IPS DF 6.9 (cell line): ENCODE data around the gene UBE2S.

Source experiments
- DNase-seq: peaks from one replicate; pipeline ENCODE4 v3.0.0-alpha.2; 2013; ENCODE audit warnings: low read depth, low spot score
- H3K27ac ChIP-seq: one replicate; pipeline ENCODE4 v1.5.1; 2013; ENCODE audit warnings: low read length, control low read depth
- H3K27me3 ChIP-seq: 2 replicates; pipeline ENCODE4 v1.6.1; 2013; ENCODE audit warnings: mild to moderate bottlenecking, low read length; ENCODE audit not compliant: control insufficient read depth, insufficient read depth
- H3K36me3 ChIP-seq: 2 replicates; pipeline ENCODE4 v1.6.1; 2013; ENCODE audit warnings: low read length; ENCODE audit not compliant: control insufficient read depth, insufficient read depth
- H3K4me1 ChIP-seq: 2 replicates; pipeline ENCODE4 v1.6.1; 2013; ENCODE audit warnings: low read length; ENCODE audit not compliant: control insufficient read depth, insufficient read depth
- H3K4me3 ChIP-seq: 2 replicates; pipeline ENCODE4 v1.5.1; 2013; ENCODE audit warnings: mild to moderate bottlenecking, low read length
- H3K9me3 ChIP-seq: 2 replicates; pipeline ENCODE4 v1.6.1; 2013; ENCODE audit warnings: low read length, inconsistent platforms; ENCODE audit not compliant: control insufficient read depth, insufficient read depth
- WGBS: extraction: QIAGEN DNeasy Blood & Tissue Kit; methylation state at CpG from one replicate; pipeline ENCODE4 v1.1.7; 2013; ENCODE audit warnings: mixed read lengths, missing lambda C conversion rate; ENCODE audit not compliant: insufficient read length, insufficient coverage; 5-methylcytosine and 5-hydroxymethylcytosine counted together

Gene UBE2S

DNA sequence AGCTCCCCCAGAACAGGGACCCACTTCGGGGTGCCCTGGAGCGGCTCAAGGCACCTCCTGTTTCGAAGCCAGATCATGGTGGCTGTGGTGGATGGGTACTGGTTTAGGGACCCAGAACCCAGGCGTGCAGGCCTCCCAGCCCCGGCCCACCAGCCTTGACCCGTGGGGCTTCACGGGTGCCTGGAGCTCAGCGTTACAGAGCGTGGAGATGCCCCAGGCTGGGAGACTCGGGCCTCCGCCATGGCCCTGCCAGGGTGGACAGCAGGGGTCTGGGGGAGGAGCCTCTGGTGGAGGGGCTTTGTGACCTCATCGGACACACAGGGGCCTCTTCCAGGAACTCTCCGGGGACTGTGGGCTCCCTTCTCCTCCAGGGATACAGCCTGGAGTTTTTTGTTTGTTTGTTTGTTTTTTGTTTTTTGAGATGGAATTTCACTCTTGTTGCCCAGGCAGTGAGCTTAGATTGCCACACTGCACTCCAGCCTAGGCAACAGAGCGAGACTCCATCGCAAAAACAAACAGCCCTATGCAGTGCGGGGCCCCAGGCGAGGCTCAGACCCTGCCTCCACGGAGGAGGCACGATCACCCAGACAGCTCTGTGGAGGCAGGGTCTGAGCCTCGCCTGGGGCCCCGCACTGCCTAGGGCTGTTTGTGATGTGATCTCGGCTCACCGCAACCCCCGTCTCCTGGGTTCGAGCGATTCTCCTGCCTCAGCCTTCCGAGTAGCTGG lies 44.4 kb downstream of the UBE2S start, which contains the start of gene GARIN5B:
Gene GARIN5B (minus strand): TSS at position 271 of the 727 bp plus-strand sequence. CDS start 194 bp downstream, at position 77.
- no CpG with 5 or more reads among the region's 27 CpGs for WGBS
- Histone ChIP-seq H3K27ac (no peak within 1 kb of the TSS), H3K4me1 (peaks cover 4% of the 10 kb centered on the region; the same call in 1 of the 2 replicates), H3K36me3 (no peaks in the 10 kb centered on the region), H3K27me3 (0 out of 2 replicates have a peak, but pooled peaks cover 2% of the 10 kb centered on the region), H3K9me3 (no peaks in the 10 kb centered on the region), H3K4me3 (no peak within 1 kb of the TSS)
- no peak for DNase-seq

DNA sequence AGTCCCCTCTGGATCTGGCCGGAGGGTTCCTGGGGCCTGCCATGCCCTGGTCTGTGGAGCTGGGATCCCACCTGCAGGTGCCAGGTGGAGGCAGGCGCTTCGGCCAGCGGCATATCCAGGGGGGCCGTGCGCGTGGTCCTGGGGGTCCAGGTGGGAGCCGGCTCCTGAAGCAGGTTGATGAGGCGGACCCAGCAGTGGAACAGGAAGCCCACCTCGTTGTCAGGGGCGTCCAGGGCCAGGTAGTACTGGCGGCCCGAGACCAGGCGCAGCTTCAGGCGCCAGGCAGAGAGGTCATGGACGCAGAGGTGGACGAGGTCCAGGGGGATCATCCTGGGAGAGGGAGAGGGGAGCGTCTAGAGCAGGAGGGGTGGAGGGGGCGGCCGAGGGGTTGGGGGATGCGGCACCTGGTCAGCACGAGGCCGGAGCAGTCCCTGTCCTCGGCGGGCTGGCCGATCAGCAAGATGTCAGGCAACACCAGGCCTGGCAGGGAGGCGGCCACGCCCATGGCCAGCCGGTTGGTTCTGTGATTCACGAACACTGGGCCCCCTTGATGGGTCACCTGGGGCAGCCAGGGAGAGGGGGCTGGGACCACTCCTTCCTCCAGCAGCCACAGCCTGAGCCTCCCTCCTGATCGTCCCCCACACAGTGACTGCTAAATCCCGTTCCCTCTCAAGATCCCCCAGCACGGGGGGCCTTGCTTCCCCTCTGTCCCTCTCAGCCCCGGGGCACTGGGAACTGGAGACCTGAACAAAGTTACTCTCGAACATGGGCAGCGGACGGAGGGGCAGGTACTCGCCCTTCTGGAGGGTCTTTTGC lies 45.2 kb downstream of the UBE2S start:
- Histone ChIP-seq H3K27me3 (no peaks in the 10 kb centered on the region), H3K9me3 (no peaks in the 10 kb centered on the region), H3K36me3 (no peaks in the 10 kb centered on the region), H3K4me1 (peaks cover 4% of the 10 kb centered on the region; the same call in 1 of the 2 replicates), H3K27ac (no peak overlapping the region), H3K4me3 (no peak overlapping the region)
- DNase-seq = no peak
- WGBS = no CpG with 5 or more reads among the region's 38 CpGs

DNA sequence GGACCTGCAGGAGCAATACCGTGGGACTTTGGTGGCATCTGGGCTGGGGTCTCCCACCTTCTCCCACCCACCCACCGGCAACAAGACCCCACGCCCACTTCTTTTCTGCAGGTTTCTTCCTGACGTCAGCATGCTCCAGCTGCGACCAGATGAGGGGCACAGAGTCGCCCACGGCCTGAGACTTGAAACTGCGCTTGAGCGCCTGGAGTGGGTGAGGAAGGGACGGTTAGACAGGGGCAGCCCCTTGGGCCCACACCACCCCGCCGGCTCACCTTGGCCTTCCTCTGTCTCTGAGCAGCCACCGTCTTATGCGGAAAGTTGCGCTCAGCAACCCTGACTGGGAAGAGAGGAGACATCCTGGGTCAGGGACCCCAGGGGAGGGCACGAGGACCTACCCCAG lies 46.7 kb downstream of the UBE2S start:
- no peaks in the 10 kb centered on the region for H3K36me3 ChIP-seq
- H3K9me3 ChIP-seq = no peaks in the 10 kb centered on the region
- H3K27me3 ChIP-seq = no peaks in the 10 kb centered on the region
- 0 out of 2 replicates have a peak, but pooled peaks cover 2% of the 10 kb centered on the region for H3K4me1 ChIP-seq
- H3K27ac ChIP-seq = no peak overlapping the region
- no CpG with 5 or more reads among the region's 16 CpGs for WGBS
- no peak overlapping the region for H3K4me3 ChIP-seq
- no peak for DNase-seq

DNA sequence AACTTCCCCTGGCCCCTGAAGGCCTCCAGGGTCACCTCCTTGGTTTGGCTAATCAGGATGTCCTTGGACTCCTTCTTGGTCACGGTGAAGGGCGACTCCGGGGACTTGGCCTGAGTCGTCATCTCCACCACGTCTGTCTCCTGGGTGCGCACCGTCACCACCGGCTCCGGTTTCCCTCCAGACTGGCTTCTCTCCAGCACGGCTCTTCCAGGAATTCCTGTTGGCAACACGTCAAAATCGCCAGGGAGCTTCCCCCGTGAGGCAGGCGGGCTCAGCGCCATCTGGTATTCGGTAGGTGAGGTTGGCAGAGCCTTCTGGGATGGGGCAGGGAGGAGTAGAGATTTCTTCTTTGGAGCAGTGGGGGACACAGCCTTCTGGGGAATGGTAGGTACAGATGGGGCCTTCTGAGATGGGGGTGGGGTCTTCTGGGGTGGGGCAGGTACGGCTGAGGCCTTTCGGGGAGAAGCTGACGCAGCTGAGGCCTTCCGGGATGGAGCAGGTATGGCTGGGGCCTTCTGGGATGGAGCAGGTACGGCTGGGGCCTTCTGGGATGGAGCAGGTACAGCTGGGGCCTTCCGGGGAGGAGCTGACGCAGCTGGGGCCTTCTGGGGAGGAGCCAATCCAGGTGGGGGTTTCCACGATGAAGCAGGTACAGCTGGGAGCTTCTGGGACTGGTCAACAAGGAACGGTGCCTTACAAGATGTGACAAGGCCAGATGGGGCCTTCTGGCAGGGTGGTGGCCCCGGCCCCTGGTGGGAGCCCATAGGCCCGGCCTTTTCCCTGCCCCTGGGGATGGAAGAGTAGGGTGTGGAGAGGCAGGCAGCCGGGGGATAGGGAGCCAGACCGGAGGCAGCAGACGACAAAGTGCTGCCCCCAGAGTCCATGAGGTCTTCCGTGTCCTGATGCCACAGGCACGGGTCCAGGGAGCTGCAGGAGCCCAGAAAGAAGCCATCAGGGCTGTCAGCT lies 48.4 kb downstream of the UBE2S start:
- no peak for DNase-seq
- H3K27ac ChIP-seq = no peak overlapping the region
- H3K4me1 ChIP-seq = 0 out of 2 replicates have a peak, but pooled peaks cover 2% of the 10 kb centered on the region
- H3K4me3 ChIP-seq = no peak overlapping the region
- peaks cover 2% of the 10 kb centered on the region; the same call in 1 of the 2 replicates for H3K27me3 ChIP-seq
- WGBS = no CpG with 5 or more reads among the region's 32 CpGs
- H3K36me3 ChIP-seq = no peaks in the 10 kb centered on the region
- H3K9me3 ChIP-seq = no peaks in the 10 kb centered on the region

DNA sequence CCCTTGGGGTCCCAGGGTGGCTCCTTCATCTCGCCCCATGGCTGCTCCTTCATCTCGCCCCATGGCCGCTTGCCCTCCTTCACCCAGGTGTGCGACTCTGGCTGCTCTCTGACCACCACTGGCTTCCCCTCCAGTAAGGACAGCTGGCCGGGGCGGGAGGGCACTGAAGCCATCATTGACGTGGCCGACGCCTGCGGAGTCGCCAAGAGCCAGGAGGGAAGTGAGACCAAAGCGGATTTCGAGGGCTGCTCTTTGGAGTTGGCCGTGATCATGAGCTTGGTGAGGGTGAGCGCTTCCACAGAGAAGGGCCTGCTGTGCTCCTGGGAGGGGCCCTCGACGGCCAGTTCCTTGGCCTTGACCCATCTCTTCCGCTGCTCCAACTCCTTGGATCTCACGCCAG lies 49.1 kb downstream of the UBE2S start:
- Histone ChIP-seq H3K27me3 (peaks cover 2% of the 10 kb centered on the region; the same call in 1 of the 2 replicates), H3K4me1 (0 out of 2 replicates have a peak, but pooled peaks cover 2% of the 10 kb centered on the region), H3K36me3 (no peaks in the 10 kb centered on the region), H3K4me3 (no peak overlapping the region), H3K27ac (no peak overlapping the region), H3K9me3 (no peaks in the 10 kb centered on the region)
- no CpG with 5 or more reads among the region's 19 CpGs for WGBS
- no peak for DNase-seq

DNA sequence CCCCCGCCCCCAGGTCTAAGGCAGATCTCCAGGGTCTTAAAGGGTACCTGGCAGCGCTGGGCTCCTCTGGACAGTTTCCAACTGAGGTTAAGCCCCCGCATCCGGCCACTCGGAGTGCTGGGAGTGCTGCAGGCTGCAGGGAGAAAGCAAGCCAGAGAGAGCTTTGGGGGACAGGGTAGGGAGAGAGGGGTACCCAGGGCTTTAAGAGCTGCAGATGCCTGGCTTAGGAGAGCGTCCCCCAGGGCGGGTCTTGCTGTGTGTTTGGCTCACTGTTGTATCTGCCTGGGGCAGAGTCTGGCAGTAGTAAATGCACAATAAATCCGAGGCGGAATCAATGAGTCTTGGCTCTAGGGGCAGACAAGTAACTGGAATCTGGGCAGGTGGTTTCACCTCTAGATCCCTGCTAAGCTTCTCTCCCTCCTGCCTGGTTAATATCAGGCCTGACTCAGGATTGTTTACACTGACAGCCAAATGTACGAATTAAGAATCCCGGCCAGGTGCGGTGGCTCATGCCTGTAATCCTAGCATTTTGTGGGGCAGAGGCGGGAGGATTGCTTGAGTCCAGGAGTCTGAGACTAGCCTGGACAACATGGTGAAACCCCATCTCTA lies 52.3 kb downstream of the UBE2S start:
- peaks cover 7% of the 10 kb centered on the region; the same call in 1 of the 2 replicates for H3K27me3 ChIP-seq
- no CpG with 5 or more reads among the region's 13 CpGs for WGBS
- H3K27ac ChIP-seq = no peak overlapping the region
- H3K9me3 ChIP-seq = no peaks in the 10 kb centered on the region
- peaks cover 3% of the 10 kb centered on the region for H3K4me1 ChIP-seq
- H3K36me3 ChIP-seq = no peaks in the 10 kb centered on the region
- no peak overlapping the region for H3K4me3 ChIP-seq
- no peak for DNase-seq

DNA sequence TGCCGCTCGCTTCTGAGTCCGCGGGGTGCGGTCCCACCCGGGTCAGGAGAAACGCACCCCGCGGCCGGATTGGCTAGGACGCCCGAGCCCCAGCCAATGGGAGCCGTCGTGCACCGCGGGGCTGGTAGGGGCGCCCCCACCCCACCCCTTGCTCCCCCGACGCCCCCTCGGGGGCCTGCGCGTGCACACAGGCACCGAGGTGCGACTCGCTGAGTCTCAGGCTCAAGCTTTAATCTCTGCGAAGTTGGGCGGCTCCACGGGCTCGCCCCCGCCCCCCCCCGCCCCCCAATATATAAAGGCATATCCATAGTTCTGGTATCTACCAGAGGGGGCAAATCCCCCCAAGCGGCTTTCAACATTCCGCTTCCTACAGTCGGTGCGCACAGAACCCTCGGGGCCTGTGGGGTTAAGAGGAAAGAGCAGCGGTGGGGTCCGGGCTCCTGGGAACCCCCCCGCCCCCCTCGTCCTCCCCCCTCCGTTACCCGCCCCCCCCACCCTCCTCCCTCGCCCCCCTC lies 52.8 kb downstream of the UBE2S start, which contains the start of gene COX6B2:
Gene COX6B2 (minus strand): TSS at position 22 of the 515 bp plus-strand sequence. CDS start 198 bp downstream, outside the sequence.
- Histone ChIP-seq H3K27ac (no peak within 1 kb of the TSS), H3K27me3 (peaks cover 7% of the 10 kb centered on the region; the same call in 1 of the 2 replicates), H3K9me3 (no peaks in the 10 kb centered on the region), H3K36me3 (no peaks in the 10 kb centered on the region), H3K4me1 (peaks cover 4% of the 10 kb centered on the region), H3K4me3 (peak within 1 kb of the TSS; percentile 55; the same call in 1 of the 2 replicates)
- no peak for DNase-seq
- WGBS = no CpG with 5 or more reads among the region's 43 CpGs

DNA sequence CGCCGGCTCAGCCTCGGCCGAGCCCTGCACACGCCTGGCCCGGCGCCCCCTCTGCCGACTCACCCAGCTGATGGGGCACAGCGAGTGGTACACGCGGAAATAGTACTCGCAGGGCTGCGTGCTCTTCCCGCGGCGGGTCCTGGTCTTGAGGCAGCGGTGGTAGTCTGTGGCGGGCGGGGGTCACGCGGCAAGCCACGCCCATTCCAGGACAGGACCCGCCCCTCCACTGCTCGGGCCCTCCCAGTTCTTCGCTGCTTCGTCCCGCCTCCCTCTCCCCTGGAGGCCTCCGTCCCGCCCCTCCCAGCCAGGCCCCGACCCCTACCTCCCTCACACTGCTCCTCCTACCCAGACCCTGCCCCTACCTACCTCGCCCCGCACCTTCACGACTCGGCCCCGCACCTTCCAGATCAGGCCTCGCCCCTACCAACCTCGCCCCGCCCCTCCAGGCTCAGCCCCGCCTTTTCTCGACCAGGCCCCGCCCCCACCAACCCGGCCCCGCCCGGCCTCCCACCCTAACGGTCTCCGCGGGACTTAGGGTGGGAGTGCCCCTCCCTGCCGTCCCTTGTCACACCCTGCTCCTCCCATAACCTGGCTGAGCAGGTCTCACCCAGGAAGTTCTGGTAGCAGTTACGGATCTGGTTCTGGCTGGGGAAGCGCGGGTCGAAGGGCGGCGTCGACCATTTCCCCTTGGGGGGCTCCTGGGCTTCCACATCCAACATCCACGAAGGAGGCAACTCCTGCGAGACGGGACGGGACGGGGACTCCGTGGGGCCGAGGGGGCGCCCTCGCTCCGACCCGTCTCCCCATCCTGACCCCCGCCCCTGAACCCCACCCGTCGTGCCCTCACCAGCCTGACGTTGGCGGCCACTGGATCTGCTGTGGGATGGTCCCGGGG lies 53.5 kb downstream of the UBE2S start:
- Histone ChIP-seq H3K9me3 (no peaks in the 10 kb centered on the region), H3K36me3 (no peaks in the 10 kb centered on the region), H3K4me1 (peaks cover 4% of the 10 kb centered on the region), H3K27ac (no peak overlapping the region), H3K27me3 (peaks cover 7% of the 10 kb centered on the region; the same call in 1 of the 2 replicates), H3K4me3 (peak overlapping the region; percentile 55; the same call in 1 of the 2 replicates)
- WGBS = no CpG with 5 or more reads among the region's 72 CpGs
- no peak for DNase-seq
